GM21381 (cell line): ENCODE data around the gene SHANK1.

Source experiments
- ATAC-seq: cut with Tn5 transposase; IDR thresholded peaks from one replicate; pipeline ENCODE4 v1.9.1; 2021; ENCODE audit warnings: mild to moderate bottlenecking, moderate library complexity; ENCODE audit not compliant: unreplicated experiment

Gene SHANK1

DNA sequence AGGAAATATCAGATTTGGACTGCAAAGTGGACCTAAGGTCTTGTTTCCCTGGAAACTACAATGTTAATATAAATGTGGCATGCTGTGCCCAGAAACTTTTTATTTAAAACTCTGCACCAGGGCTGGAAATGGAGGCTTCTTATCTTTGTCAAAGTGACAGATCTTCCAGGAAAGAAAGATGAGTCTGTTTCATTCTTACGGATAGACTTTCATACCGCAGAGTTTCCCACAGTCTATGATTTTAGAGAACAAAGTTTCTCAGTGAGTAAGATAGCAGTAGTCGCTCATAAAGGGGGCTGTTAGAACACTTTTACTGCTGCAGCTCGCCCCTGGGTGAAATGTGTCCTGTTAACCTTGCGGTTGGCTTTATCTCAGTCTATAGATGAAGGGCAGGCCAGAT lies 10.3 kb upstream of the SHANK1 start:
- no peak for ATAC-seq

DNA sequence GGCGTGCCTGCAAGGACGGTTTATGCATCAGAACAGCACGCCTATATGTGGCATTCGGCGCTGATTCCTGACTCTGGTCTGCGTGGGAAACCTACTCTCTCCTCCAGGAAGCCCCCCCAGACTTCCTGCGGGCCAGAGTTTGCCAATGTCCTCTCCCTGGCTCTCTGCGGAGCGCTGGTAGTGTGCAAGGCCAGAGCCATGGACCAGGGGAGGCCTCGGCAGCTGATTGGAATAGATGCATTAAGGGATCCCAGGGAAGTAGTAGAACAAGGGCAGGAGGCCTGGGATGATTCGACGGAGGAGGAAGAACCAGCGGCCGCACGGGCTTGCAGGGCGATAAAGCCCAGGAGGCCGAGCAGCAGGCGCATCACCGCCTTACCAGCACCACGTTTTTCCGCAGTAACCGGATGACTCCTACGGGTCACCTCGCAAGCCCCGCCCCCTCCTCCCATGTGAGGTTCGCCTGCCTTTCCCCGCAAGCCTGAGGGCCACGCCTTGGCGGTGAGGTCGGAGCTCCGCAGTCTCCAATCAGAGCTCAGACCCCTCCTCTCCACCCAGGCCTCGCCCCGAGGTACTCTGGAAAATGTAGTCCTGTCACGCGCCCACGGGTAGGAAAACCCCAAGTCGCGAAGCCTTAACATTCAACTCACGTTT lies 8.6 kb upstream of the SHANK1 start:
- ATAC-seq, result no peak

DNA sequence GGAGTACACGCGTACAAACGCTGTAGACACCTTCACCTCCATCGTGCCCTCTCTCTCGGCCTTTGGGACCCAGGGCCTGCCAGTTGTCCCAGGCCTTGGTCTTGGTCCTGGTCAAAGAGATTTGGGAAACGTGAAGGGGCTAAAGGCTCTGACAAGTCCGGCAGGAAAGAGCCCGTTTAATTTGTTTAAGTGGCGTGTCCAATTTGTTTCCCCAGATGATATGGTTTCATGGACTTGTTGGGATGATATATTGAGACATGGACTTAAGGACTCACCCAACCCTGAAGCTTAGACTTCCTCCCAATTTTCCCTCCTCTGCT lies 6.3 kb upstream of the SHANK1 start:
- no peak for ATAC-seq

DNA sequence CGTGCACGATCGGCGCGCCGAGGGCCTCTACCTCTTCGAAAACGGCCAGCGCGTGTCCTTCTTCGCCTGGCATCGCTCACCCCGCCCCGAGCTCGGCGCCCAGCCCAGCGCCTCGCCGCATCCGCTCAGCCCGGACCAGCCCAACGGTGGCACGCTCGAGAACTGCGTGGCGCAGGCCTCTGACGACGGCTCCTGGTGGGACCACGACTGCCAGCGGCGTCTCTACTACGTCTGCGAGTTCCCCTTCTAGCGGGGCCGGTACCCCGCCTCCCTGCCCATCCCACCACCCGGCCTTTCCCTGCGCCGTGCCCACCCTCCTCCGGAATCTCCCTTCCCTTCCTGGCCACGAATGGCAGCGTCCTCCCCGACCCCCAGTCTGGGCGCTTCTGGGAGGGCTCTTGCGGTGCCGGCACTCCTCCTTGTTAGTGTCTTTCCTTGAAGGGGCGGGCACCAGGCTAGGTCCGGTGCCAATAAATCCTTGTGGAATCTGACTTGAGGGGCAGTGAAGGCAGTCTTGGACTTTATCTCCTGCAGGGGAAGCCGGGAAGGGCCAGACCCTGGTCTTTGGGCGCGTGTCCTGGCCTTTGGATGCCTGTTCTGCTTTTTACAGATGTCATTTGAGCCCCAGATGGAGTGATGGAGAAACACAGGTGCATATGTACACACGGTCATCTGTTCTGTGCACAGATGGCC lies 5.8 kb upstream of the SHANK1 start:
- peak; percentile 20 for ATAC-seq

DNA sequence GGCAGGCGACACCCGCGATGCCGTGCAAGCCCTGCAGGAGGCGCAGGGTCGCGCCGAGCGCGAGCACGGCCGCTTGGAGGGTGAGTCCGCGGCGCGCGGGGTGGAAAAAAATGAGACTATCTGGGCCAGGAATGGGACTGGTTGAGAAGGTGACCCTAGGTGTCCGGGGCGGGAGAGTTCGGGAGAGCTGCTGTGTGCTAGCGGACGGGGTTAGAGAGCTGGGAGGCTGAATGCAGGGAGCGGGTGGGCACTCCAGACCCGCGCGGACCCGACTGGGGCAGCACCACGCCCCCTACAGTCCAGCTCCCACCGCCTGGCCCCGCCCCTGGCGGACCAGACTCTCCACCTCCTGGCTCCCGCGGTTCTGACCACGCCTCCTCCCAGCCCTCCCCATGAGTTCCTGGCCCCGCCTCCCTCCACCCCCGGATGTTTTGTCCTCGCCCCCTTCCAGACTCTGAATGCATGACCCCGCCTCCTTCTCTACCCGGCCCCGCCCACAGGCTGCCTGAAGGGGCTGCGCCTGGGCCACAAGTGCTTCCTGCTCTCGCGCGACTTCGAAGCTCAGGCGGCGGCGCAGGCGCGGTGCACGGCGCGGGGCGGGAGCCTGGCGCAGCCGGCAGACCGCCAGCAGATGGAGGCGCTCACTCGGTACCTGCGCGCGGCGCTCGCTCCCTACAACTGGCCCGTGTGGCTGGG lies 5.1 kb upstream of the SHANK1 start:
- peak; percentile 71 for ATAC-seq

DNA sequence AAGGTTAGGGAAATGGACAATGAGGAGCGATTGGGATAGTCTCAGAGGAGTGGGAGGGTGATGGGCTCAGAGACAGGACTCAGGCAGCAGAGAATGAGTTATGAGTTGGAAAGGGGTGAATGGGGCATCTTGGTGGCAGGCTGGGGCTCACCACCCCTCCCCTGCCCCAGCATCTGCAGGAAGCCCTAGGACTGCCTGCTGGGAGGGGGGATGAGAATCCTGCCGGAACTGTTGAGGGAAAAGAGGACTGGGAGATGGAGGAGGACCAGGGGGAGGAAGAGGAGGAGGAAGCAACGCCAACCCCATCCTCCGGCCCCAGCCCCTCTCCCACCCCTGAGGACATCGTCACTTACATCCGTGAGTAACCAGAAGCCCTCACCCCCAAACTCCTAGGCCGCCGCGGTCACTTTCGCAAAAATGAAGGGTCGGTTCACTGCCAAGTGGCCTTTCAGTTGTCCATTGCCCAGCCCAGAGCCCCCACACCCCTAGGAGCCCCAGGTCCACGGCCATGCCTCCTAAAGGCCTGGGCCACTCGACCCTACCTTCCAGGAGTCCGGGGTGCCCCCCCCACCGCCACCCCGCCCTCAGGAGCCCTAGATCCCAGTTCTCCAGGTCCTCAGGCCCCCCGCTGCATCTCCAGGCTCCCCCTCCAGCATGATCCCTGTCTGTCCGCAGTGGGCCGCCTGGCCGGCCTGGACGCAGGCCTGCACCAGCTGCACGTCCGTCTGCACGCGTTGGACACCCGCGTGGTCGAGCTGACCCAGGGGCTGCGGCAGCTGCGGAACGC lies 4.3 kb upstream of the SHANK1 start:
- ATAC-seq, result no peak

DNA sequence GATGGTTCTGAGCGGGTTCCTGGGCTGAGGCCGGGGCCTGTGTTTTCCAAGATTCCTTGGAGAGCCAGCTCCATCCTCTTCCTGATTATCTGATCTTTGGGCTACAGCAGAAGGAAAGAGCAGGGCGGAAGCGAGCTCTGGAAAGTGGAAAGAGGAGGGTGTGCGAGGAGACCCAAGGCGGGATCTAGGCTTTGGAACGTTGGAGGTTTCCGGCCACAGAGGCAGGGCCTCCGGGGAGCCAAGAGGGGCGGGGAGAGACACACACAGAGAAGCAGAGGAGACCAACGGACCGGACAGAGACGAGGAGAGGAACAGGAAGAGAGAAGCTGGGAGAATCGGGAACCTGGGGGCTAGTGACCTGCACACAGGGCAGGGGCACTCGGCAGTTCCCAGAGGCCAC lies 3.5 kb upstream of the SHANK1 start, which contains the start of gene CLEC11A:
TSS of gene CLEC11A (plus strand) at position 296 of the 400 bp plus-strand sequence. CDS start 162 bp downstream, outside the sequence.
- no peak for ATAC-seq

DNA sequence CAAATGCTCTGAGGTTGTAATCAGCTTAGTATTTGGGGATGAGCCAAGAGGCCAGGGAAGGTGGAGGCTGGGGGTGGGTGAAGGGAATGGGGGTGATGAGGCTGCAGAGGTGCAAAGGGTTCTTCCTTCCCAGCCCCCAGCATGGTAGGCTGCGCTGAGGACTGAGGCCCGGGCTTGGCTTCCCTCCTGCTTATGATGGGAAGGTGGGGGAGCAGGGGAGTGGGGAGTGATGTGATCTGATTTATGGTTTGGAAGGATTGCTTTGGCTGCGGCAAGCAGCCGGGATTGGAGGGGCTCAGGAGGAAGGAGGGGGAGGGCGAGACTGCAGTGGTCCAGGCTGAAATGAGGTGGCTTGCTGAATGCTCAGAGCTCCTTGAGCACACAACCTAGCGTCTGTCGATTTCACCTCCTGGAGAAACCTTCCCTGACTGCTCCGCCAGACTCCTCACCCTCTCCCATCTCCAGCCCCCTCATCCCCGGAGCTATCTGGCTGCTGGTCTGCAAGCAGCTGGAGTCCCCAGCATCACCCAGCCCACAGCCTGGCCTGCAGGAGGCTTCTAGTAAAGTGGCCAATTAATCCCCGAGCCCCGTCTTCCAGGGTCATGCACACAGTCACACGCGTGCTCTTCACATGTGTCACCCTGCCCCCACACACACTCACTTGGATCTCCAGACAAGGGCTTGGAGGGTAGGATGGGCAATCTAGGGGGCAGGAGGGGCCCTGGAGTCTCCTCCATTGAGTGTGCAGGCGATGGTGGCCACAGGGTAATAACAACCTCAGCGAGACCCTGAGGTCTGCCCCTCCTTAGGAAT lies 2.8 kb upstream of the SHANK1 start:
- ATAC-seq, result no peak

DNA sequence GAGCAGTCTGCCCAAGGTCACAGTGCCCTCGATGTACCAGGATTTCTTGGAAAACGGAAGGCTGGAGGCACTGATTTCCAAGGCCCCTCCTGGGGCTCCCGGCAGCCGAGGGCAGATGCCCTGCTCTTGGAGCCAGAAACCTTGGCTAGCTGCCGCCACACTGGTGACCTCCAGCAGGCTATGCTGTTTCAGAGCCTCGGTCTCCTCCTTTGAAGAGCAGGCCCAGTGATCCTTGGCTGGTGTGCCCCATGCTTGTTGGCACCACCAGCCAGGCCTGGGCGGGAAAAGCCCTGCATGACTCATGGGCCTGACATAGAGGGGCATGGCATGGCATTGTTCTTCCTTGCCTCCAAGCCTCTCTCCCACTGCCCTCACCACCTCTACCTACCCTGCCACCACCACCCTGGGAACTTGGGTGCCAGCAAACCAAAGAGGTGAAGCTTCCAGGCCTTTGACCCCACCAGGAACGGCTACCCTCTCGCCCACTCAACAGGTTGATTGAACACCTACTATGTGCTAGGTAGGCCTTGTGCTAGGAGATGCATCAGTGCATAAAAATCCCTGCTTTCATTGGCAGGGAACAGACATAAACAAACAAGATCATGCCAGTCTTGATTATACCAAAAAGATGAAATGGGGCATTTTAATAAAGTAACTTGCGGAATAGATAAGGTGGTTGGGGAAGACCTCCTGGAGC lies 2.0 kb upstream of the SHANK1 start:
- ATAC-seq, result no peak

DNA sequence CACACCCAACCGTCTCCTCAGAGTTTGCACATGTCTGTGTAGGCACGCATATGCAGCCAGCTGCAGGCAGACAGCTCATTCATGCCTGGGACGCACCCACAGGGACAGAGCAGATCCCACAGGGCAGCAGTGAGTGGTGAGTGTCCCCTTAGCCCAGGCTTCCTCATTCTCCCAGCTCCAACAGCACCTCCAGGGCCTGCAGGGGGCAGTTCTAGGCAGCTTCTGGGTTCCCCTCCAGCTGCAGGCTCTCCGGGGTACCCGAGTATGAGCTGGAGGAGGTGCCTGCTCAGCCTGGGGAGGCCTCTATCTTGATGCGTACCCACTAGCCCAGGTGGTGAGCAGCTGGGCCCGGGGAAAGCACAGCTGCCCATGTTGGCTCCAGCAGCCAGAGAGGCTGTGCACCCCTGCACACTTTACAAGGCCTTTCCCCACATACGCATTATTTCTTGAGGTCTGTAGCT lies 1.3 kb upstream of the SHANK1 start:
- ATAC-seq, result no peak

DNA sequence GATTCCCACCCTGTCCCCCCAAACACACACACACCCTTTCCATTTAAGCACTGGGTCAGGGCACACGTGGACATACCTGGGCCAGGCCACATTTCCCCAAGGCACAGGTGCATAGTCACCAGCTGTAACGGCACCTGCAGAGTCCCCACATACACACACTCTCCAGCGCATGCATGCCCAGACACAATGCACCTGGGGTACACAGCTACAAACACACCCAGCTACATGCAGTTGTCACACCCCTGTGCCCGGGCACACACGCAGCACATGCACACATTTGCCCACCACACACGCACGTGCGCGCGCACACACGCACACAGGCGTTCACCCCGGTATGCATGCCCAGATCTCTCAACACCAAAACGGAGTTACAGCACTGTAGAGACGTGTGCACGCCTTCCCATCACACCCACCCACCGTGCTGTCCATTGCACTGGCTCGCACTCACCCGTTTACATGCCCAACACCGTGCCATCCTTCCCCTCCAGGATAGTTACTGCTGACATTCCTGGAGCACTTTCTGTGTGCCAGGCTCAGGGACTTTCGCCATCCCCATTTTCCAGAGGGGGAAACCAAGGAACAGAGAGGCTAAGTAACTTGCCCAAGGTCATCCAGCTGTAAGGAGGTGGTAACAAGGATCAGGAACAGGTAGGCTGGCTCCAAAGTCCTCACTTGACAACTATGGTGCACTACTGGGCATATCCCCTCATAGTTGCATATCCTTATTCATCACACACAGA lies 749 bp upstream of the SHANK1 start:
- ATAC-seq, result no peak

DNA sequence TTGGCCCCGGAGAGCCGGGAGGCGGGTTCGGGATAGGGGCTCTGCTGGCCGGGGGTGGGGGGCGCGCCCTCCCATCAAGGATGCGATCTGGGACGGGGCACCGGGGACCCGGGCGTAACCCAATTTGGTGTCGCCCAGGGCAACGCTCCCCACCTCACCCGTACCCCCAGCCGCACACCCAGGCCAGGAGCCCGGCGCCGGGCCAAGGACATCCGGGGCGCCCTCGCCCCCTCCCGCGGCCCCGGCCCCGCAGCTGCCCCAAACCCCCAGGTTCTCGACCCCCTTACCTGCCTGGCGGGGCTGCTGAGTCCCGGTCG lies 525 bp downstream of the SHANK1 start:
- no peak for ATAC-seq

DNA sequence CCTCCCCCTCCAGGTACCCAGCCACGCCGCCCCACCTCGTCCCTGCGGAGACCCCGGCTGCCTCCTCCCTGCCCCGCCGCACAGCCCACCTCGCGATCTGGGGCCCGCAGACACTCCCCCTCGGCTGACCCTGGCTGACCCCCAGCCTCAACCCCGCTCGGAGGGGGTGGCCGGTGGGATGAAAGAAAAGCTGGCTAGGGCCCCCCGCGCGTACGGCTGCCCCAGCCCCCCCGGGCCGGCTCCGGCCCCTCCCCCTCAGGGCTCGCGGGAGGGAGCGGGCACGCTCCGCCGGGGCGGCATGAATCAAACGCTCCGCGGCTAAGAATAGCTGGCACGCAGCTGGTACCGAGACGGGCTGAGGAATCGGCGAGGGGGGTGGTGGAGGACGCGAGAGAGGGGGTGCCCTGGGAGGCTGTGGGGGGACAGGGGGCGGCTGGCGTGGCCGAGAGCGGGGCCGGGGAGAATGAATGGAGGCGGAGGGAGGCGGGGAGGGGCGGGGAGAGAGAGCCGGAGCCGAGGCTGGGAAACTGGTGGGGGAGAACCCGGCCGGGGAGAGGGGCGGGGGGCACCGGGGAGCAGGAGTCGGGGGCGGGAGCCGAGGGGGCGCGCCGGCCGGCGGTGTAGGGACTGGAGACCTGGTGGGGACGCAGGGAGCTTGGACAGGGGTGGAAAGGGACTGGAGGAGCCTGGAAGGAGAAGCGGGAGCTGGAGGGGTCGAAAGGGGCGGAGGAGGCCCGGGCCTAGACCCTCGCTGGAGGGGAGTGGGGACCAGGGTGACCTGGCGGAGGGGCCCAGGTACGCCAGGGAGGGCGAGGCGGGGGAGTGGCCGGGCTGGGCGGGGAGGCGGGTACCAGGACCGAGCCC lies 1.1 kb downstream of the SHANK1 start:
- ATAC-seq, result no peak

DNA sequence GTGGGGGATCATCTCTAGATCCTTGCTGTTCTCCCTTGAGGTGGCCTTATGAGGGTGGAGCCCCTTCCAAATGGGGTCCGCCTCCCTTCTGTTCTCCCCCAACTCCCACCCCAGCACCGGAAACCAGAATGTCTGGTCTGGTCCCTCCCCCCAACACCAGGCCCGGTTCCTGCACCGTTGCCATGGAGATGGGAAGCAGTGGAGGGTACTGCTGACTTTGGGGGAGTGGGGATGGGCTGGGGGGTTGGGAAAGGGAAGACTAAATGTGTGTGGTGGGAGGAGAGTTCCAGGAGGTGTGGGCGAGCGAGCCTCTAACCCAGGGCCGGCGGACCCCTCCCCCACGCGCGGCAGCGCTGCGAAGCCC lies 1.7 kb downstream of the SHANK1 start:
- no peak for ATAC-seq

DNA sequence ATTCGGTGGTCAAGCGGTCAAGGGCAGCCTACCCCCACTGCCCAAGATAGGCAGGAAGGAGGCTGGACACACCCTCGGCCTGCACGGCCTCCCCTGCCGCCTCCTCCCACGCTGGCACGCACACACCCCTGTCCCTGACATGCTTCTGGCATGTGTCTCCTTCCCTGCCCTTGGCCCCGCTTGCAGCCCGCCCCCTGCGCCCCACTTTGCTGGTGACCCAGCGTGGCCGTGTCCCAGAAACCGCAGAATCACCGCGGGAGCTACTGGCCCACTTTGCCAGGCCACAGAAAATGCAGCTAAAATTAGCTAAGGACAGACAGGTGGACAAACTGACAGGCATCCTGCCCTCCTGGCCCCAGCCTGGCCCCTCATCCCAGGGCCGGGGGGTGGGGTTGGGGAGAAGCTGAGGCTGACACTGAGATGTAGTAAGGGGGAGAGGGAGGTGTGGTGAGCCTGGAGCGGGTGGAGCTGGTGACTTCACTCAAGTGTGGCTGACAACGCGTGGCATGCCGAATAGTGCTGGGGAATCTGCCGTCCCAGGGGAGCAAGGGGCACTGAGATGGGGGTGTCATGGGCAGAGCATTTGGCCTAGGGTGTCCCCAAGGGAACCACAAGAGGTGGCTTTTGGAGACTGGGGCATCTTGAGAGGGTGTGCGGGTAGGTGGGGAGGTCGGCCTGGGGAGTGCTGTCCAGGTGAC lies 2.4 kb downstream of the SHANK1 start:
- no peak for ATAC-seq

DNA sequence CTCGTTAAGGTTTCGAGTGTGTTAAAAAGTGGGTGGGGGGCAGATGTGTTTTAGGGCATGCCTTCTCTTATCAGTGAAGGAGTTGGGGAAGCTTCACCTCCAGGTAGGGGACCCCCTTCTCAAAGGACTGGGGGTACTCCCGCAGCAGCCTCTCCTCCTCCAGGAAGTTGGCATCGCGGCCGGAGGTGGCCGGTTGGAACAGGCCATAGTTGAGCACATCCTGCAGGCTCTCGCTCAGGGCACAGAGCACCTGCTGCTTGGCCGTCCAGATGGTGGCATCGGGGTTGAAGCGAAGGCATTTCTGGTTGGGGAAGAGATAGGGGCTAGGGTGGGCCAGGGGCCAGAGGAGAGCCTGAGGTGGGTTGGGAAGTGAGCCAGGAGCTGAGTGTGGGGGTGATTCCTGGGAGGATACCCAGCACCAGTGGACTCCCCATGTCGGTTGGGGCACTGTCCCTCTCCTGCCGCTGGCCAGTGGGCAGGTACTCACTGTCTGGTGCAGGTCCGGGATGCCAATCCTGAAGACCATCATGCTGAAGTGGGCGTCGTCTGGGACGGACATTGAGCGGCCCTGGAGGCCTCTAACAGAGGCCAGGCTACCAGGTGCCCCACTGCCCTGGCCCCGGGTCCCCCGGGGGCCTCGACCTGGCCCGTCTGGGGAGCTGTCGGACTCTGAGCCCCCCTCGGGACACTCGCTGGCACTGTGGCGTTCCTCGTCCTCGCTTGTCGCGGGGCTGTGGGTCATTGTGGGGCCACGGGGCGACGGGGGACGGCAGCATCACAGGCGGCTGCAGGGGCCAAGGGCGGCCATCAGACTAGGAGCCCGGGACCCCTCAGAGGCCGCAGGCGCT lies 3.2 kb downstream of the SHANK1 start:
- no peak for ATAC-seq
